ACHN (cell line): ENCODE measurements around the gene SRGAP2B.
"Not testable (repeated sequence)": the region's sequence is repeated elsewhere in the genome, so short reads cannot be mapped to it uniquely, and the experiment has no call there.

Source experiments
- DNase-seq: peaks from one replicate; pipeline ENCODE4 v3.0.0-alpha.2; 2015
- in situ Hi-C: cut with HindIII; loops from 2 replicates; pipeline ENCODE4 v1.10.0; 2017; ENCODE audit warnings: low sequenced_read_pairs, low pct_ligation_motif_present, low pct_unique_long_range_greater_than_20kb

The SRGAP2B gene

DNA sequence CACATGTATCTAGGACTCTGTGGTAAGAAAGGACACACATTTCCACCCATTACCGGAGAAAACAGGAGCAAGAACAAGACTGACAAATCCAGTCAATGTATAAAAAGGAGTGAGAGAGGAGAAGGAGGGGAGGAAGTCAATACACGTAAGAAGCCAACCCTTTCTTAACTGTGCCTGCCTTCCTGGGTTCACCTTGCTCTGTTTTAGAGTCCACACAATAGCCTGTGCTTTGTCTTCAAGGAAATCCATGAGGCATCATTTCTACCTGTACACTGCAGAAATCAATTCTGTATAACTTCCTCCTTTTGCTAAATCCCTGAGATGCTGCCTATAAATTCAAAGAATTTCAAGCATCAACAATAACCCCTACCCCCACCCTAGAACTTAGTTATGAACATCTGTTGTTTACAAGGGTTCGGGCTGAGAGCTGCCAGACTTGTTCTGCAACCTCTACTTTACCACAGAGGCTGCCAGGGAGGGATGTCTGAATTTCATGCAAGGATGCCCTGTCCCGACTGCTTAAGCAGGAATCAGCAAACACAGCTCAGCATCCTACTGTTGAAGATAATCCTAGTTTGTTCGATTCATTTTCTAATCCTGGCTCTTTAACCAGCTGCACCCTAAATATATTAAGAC is 115.0 kb downstream of the SRGAP2B start:
- DNase-seq, in situ Hi-C loops: not testable (repeated sequence)

DNA sequence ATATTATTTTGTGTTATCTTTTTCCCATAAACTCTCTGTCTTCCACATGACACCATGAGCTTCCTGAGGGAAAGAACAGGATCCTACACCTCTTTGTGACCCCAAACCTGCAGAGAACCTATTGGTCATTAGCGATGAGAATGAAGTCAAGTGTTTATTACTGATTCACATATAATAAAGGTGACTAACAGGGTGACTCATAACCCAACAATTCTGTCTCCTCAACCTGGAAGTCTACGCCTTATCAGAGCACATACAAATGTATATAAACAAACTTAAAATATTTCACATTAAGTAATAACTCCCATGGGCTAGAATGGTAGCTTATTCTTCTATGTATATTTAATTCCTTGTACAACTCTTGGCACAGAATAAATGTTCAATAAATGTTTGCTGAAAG is 117.3 kb downstream of the SRGAP2B start:
- not testable (repeated sequence) for DNase-seq

GRCh38 chr1:144971936-144972335 is 123.2 kb downstream of the SRGAP2B start:
- DNase-seq, in situ Hi-C loops: not testable (repeated sequence)

More for the DNA sequence above, 117.3 kb downstream of the SRGAP2B start:
- in situ Hi-C loops, result not testable (repeated sequence)

- in situ Hi-C loops, result not testable (repeated sequence)
Observed at GRCh38 chr1:144966488-144966887, 128.6 kb downstream of the SRGAP2B start.

GRCh38 chr1:144964765-144965164 is 130.4 kb downstream of the SRGAP2B start:
- in situ Hi-C loops, DNase-seq: not testable (repeated sequence)

More at GRCh38 chr1:144966488-144966887, 128.6 kb downstream of the SRGAP2B start:
- DNase-seq, result not testable (repeated sequence)

DNA sequence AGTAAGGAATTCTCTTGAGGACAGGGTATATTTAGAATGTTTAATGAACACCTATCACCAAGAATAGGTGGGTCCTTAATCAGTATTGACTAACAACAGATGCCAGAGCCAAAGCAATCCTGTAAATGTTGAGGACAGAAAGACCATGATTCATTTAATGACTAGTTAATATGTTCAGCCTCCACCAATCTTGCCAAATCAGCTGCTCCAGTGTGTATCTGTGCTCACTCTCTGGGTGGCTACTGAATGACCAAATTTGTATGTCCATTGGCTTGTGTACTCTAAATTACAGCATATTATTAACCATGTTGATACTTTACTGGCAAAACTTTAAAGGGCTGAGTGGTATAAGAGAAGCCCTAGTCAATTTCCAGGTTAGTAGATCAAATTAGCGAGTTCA is 130.9 kb downstream of the SRGAP2B start:
- in situ Hi-C loops, DNase-seq: not testable (repeated sequence)

- DNase-seq, in situ Hi-C loops: not testable (repeated sequence)
Observed at GRCh38 chr1:144963571-144963970, 131.6 kb downstream of the SRGAP2B start.

DNA sequence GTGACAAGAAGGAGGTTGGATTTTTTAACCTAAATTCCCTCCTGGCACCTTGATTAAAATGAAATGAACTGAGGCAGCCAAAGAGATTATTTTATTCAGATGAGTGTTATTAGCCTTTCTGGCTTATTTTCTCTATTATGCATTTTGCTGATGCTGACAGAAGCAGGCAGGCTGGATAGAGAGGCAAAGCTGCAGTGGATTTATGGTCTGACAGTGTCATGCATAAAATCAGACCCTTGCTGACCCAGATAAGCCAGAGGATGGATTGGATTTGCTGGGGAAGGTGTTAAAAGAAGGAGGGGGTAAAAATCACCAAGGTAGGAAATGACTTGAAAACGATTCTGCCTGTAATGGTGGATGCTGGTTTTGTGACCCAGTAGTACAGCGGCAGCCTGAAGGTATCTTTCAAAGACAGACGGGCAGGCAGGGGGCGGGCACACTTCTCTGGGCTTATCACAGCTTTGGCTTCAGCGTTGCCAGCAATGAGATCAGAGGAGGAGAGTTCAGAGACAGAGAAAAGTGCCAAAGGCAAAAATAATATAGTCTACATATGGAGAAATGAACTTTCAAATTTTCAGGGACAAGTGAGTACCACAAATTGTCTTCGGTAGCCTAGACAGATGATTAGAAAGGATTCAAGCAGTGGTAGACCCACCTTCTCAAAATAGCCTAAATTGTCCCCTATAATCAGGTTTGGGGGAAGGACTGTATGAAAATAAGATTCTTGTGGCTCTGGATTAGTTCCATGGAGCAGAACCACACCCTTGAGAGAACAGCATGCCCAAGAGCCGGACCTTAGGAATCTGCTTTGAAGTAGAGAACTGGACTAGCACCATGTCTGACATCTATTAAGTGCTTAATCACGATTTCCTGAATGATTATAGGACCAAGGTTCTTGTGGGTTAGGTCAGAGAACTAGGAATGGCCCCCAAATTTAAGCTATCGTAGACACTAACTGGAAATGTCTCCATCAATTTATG is 133.2 kb downstream of the SRGAP2B start:
- DNase-seq, in situ Hi-C loops: not testable (repeated sequence)

GRCh38 chr1:144960929-144961488 is 134.1 kb downstream of the SRGAP2B start:
- DNase-seq, in situ Hi-C loops: not testable (repeated sequence)

DNA sequence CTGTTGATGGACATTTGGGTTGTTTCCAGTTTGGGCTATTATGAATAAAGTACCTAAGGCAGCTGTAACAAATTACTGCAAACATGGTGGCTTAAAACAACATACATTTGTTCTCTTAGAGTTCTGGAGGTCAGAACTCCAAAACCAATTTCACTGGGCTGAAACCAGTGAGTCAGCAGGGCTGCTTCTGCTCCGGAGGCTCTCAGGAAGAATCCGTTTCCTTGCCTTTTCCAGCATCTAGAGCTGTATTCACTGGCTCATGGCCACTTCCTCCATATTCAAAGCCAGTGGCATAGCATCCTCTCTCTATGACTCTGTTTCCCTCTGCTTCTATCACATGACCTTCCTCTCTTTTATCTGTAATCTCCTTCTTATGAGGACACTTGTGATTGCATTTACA is 146.7 kb downstream of the SRGAP2B start:
- DNase-seq, in situ Hi-C loops: not testable (repeated sequence)

DNA sequence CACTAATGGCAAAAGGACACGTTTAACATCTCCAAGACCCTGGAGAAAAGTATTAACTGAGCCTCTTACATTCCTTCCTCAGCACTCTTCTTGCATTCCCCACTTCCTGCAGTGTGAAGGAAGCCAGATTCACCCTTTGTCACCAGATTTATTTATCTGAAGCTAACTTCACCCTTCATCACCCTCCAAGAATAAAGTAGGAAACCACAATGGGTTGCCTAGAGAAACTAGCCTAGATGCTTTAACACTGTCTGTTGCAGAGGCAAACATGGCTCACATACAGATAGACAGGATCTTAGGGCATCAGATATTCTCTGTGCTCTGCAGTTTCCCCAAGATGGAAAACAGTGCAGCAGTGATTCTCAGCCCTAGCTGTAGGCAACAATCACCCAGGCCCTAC is 147.6 kb downstream of the SRGAP2B start:
- in situ Hi-C loops, DNase-seq: not testable (repeated sequence)

- in situ Hi-C loops, DNase-seq: not testable (repeated sequence)
Observed at GRCh38 chr1:144946525-144947480, 148.3 kb downstream of the SRGAP2B start.

DNA sequence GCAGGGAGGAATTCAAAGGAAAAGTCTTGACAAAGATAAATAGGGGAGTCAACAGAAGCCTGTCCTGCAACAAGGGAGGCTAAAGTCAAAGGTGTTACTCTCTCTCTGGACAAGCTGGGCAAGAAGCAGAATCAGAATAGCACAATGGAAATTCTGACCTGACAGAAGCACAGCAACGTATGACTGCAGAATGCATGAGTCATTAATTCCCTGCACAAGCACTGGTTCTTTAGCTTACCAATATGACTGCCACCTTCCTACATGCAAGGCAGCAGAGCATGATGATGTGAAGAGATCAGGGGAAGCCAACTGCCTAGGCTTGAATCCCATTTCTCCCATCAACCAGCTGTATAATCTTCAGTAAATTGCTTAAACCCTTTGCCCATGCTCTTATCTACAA is 153.4 kb downstream of the SRGAP2B start:
- in situ Hi-C loops, DNase-seq: not testable (repeated sequence)

- in situ Hi-C loops, DNase-seq: not testable (repeated sequence)
Observed at GRCh38 chr1:144940054-144940453, 155.1 kb downstream of the SRGAP2B start.

DNA sequence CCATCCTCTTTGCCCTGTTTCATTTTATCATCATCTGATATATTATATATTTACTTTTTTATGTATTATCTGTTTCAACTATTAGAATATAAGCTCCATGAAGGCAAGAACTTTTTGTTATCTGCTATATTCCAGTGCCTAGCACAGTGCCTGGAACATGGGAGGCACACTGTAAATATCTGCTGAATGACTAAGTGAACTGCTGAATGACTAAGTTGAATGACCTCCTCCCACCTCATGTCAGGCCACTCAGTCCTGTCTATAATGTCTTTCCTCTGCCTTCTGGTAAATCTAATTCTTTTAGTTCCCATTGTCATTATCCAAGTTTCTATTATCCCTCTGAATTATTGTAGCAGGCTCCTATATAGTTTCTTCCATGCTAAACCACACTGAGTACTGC is 156.5 kb downstream of the SRGAP2B start:
- in situ Hi-C loops, DNase-seq: not testable (repeated sequence)

- in situ Hi-C loops, DNase-seq: not testable (repeated sequence)
Observed at GRCh38 chr1:144936186-144936732, 158.9 kb downstream of the SRGAP2B start.

- DNase-seq, in situ Hi-C loops: not testable (repeated sequence)
Observed at GRCh38 chr1:144935310-144935709, 159.8 kb downstream of the SRGAP2B start.

- in situ Hi-C loops, DNase-seq: not testable (repeated sequence)
Observed at GRCh38 chr1:144933014-144933413, 162.1 kb downstream of the SRGAP2B start.
